ENCODE data around the gene OLFML3.
A peak's percentile ranks its signal among the peaks of the same experiment; 100 is the strongest.
"Not testable (repeated sequence)": the region's sequence is repeated elsewhere in the genome, so short reads cannot be mapped to it uniquely, and the experiment has no call there.

The OLFML3 gene

GRCh38 chr1:113978863-113979702 is at the start of gene OLFML3:
OLFML3 (plus strand) TSS chr1:113979474; CDS start chr1:113979517, 43 bp downstream.
- peak; percentile 40 for DNase-seq

GRCh38 chr1:113929750-113930498 is 49.4 kb upstream of the OLFML3 start:
- DNase-seq = peak; percentile 86

- peak; percentile 88 for DNase-seq
These were observed 48.6 kb upstream of the OLFML3 start for GRCh38 chr1:113930499-113931161.

GRCh38 chr1:113931451-113931851 is 47.8 kb upstream of the OLFML3 start:
- DNase-seq = no peak

GRCh38 chr1:113934006-113934405 is 45.3 kb upstream of the OLFML3 start:
- DNase-seq = no peak

- DNase-seq = no peak
These were observed 44.7 kb upstream of the OLFML3 start for GRCh38 chr1:113934511-113935055.

- DNase-seq = no peak
These were observed 44.1 kb upstream of the OLFML3 start for GRCh38 chr1:113935176-113935575.

GRCh38 chr1:113935970-113936369 is 43.3 kb upstream of the OLFML3 start:
- no peak for DNase-seq

GRCh38 chr1:113937146-113937545 is 42.1 kb upstream of the OLFML3 start:
- no peak for DNase-seq

GRCh38 chr1:113938192-113938591 is 41.1 kb upstream of the OLFML3 start:
- DNase-seq = no peak

- peak; percentile 50 for DNase-seq
These were observed 38.7 kb upstream of the OLFML3 start for GRCh38 chr1:113940365-113941244.

- no peak for DNase-seq
These were observed 38.1 kb upstream of the OLFML3 start for GRCh38 chr1:113941245-113941559.

GRCh38 chr1:113942527-113942926 is 36.7 kb upstream of the OLFML3 start:
- DNase-seq = no peak

- DNase-seq = no peak
These were observed 36.1 kb upstream of the OLFML3 start for GRCh38 chr1:113943028-113943811.

GRCh38 chr1:113945329-113945728 is 33.9 kb upstream of the OLFML3 start:
- no peak for DNase-seq

- no peak for DNase-seq
These were observed 33.2 kb upstream of the OLFML3 start for GRCh38 chr1:113946112-113946511.

GRCh38 chr1:113946678-113947387 is 32.4 kb upstream of the OLFML3 start:
- DNase-seq = no peak

GRCh38 chr1:113947388-113948107 is 31.7 kb upstream of the OLFML3 start:
- no peak for DNase-seq

GRCh38 chr1:113948151-113948550 is 31.1 kb upstream of the OLFML3 start:
- not testable (repeated sequence) for DNase-seq

- DNase-seq = no peak
These were observed 30.3 kb upstream of the OLFML3 start for GRCh38 chr1:113949007-113949406.

Measured in CD4-positive, alpha-beta T cell treated with Interferon gamma for 1 hour (primary cell).